HepG2 (cell line): ENCODE data around the gene TMEM97. TPM values are rescaled to one million over a fixed set of nuclear protein-coding genes. Genes with fewer than 3 reads are reported as not detected.

Experiments used
- ATAC-seq: fragments of 200-7000 bp; cut with Tn5 transposase; 3 replicates; pipeline ENCODE4 v1.9.1; 2020; ENCODE audit warnings: mild to moderate bottlenecking, moderate library complexity
- BruUV-seq: library from RNA; stranded (reverse); fragments of 400-500 nt; replicated peaks from 2 replicates; lab custom pipeline; 2021; lab: Mats Ljungman, UMichigan
- CTCF ChIA-PET: fragments of 300-600 bp; formaldehyde crosslinking; extraction: SDS; loops from one replicate; lab custom pipeline; 2021; ENCODE audit warnings: low total read pairs, inconsistent platforms, low intra/inter-chr PET ratio; lab: Yijun Ruan, JAX
- POLR2A ChIA-PET: fragments of 350-600 bp; sonication (Branson Sonifier 250); formaldehyde crosslinking; loops from one replicate; lab custom pipeline; 2020; ENCODE audit warnings: antibody characterized with exemption, inconsistent platforms; lab: Yijun Ruan, JAX
- DNase-seq: peaks from one replicate; pipeline ENCODE4 v3.0.0-alpha.2; 2015; ENCODE audit warnings: low spot score
- FAIRE-seq: peaks from 3 replicates; lab custom pipeline; 2011; peaks lifted over from hg19 to GRCh38; lab: Jason Lieb, UNC
- H2AFZ ChIP-seq: one replicate; pipeline ENCODE4 v1.6.1; 2011; ENCODE audit warnings: low read length, inconsistent platforms
- H3K27ac ChIP-seq: fragments of 300-600 bp; 3 replicates; pipeline ENCODE4 v1.8.0; 2011; ENCODE audit warnings: mixed run types, mild to moderate bottlenecking, mixed read lengths, low read length, inconsistent platforms; ENCODE audit not compliant: insufficient read depth; ENCODE audit errors: extremely low read length
- H3K27me3 ChIP-seq, 2 experiments: fragments of 200-600 bp in 1 of 2; 2 replicates in 1 of 2; 3 replicates in 1 of 2; pipeline versions ENCODE4 v1.6.0 to v1.8.0; 2011; ENCODE audit warnings: low read length in 2 of 2, mild to moderate bottlenecking in 2 of 2, moderate library complexity in 2 of 2, inconsistent platforms in 1 of 2; ENCODE audit not compliant: insufficient read depth in 2 of 2, control insufficient read depth in 1 of 2
- H3K36me3 ChIP-seq, 2 experiments: fragments of 200-600 bp in 1 of 2; replicated peaks in 1 of 2; 2 replicates in 1 of 2; 3 replicates in 1 of 2; pipeline versions ENCODE4 v1.5.1 to v1.8.0; 2011; ENCODE audit warnings: low read length in 2 of 2, inconsistent platforms in 1 of 2; ENCODE audit not compliant: insufficient read depth in 2 of 2, control insufficient read depth in 1 of 2
- H3K4me1 ChIP-seq: 2 replicates; pipeline ENCODE4 v1.5.1; 2012; ENCODE audit warnings: low read length, inconsistent platforms; ENCODE audit not compliant: insufficient read depth
- H3K4me2 ChIP-seq: 2 replicates; pipeline ENCODE4 v1.6.0; 2011; ENCODE audit warnings: low read depth, low read length, inconsistent platforms
- H3K4me3 ChIP-seq, 3 experiments: fragments of 200-600 bp in 1 of 3; sonication (generic), shearing (Covaris generic) in 1 of 3; replicated peaks in 1 of 3; 2 replicates each; pipeline ENCODE4 v1.5.1; 2011 to 2016; ENCODE audit warnings: low read length in 3 of 3, inconsistent platforms in 2 of 3, low read depth in 2 of 3, mild to moderate bottlenecking in 2 of 3, control low read depth in 1 of 3, mixed read lengths in 1 of 3; ENCODE audit not compliant: insufficient read depth in 1 of 3
- H3K79me2 ChIP-seq: one replicate; pipeline ENCODE4 v1.6.1; 2011; ENCODE audit warnings: low read length, inconsistent platforms; ENCODE audit not compliant: insufficient read depth
- H3K9ac ChIP-seq: 2 replicates; pipeline ENCODE4 v1.6.0; 2011; ENCODE audit warnings: mild to moderate bottlenecking, low read depth, low read length, inconsistent platforms; ENCODE audit not compliant: insufficient read depth
- H3K9me3 ChIP-seq: 2 replicates; pipeline ENCODE4 v1.5.1; 2012; ENCODE audit warnings: mild to moderate bottlenecking, low read length
- H4K20me1 ChIP-seq: 2 replicates; pipeline ENCODE4 v1.6.0; 2011; ENCODE audit warnings: inconsistent platforms, mild to moderate bottlenecking, low read length, moderate library complexity; ENCODE audit not compliant: insufficient read depth
- AKNA ChIP-seq: sonication (generic); formaldehyde crosslinking; IDR thresholded peaks from 2 replicates; pipeline ENCODE4 v1.4.0; 2020; ENCODE audit warnings: missing genetic modification reagents, borderline replicate concordance
- CBX1 ChIP-seq: IDR thresholded peaks from one replicate; pipeline ENCODE4 v1.6.1; 2016; ENCODE audit warnings: antibody characterized with exemption, low read depth
- GRHL1 ChIP-seq: sonication (generic); formaldehyde crosslinking; conservative IDR thresholded peaks from 2 replicates; pipeline ENCODE4 v1.8.0; 2022; ENCODE audit warnings: missing genetic modification reagents
- KDM3A ChIP-seq: IDR thresholded peaks from 2 replicates; pipeline ENCODE4 v1.6.1; 2018; ENCODE audit warnings: low read depth, missing compliant biosample characterization
- SIX1 ChIP-seq: sonication (generic); formaldehyde crosslinking; IDR thresholded peaks from 2 replicates; pipeline ENCODE4 v1.4.0; 2020; ENCODE audit warnings: missing genetic modification reagents, borderline replicate concordance
- THAP8 ChIP-seq: sonication (generic); formaldehyde crosslinking; IDR thresholded peaks from 2 replicates; pipeline ENCODE4 v1.5.1; 2020; ENCODE audit warnings: missing genetic modification reagents, mild to moderate bottlenecking, borderline replicate concordance
- ZFP90 ChIP-seq: sonication (generic); formaldehyde crosslinking; IDR thresholded peaks from 2 replicates; pipeline ENCODE4 v1.8.0; 2022; ENCODE audit warnings: missing genetic modification reagents, mild to moderate bottlenecking, inconsistent platforms, borderline replicate concordance
- WGBS: methylation state at CpG from one replicate; pipeline ENCODE4 v1.1.6; 2017; ENCODE audit warnings: low lambda C conversion rate; 5-methylcytosine and 5-hydroxymethylcytosine counted together
- in situ Hi-C: cut with HindIII; loops from 2 replicates; pipeline ENCODE4 v1.10.0; 2017; ENCODE audit warnings: low pct_unique_long_range_greater_than_20kb; ENCODE audit not compliant: extremely low pct_ligation_motif_present
- intact Hi-C: fragments of 100-400 bp; cut with micrococcal nuclease; formaldehyde crosslinking; loops from one replicate; pipeline ENCODE4 v1.10.0; 2022; ENCODE audit not compliant: unreplicated experiment
- polyA plus RNA-seq, 8 experiments: library from polyadenylated mRNA; depleted of rRNA in 3 of 8; stranded (reverse) in 7 of 8; unstranded in 1 of 8; fragments of >200 nt; fragmentation: Illumina TruSeq in 4 of 8; extraction: Trizol in 4 of 8; gene quantifications; 2 replicates each; pipeline versions ENCODE4 v1.2.1 to v1.2.3, GENCODE V29; 2011 to 2016; ENCODE audit warnings: low read depth in 4 of 8, missing spikeins in 1 of 8, mixed read lengths in 1 of 8; ENCODE audit not compliant: insufficient read depth in 1 of 8
- total RNA-seq, 5 experiments: library from RNA; depleted of rRNA; stranded (reverse); fragments of >200 nt; fragmentation: Illumina TruSeq; extraction: Trizol; gene quantifications; 2 replicates each; pipeline ENCODE4 v1.2.3, GENCODE V29; 2016; ENCODE audit warnings: low read depth in 1 of 5

Gene TMEM97
- total and polyA plus RNA-seq, 2 of the 13 experiments (the other 11 are each of a cell fraction or from before 2014, with no cell fraction given) = 69.6 to 137 TPM

- intact Hi-C loops = no loop called here
- no peak overlapping the region for H3K4me2 ChIP-seq
- peaks cover 28% of the 10 kb centered on the region for H3K4me1 ChIP-seq
- H3K9ac ChIP-seq = no peak overlapping the region
- no peak for DNase-seq
- no peaks in the 10 kb centered on the region; a peak in 1 of 5 replicates for H3K27me3 ChIP-seq
- WGBS = 62% methylated on average over 6 of the region's 6 CpGs
- H3K4me3 ChIP-seq = no peak overlapping the region
- TF ChIP-seq KDM3A (CRISPR knock-in tag) (no peak), AKNA (no peak), SIX1 (CRISPR knock-in tag) (no peak), GRHL1 (no peak), THAP8 (no peak), CBX1 (no peak), ZFP90 (no peak)
- H4K20me1 ChIP-seq = no peaks in the 10 kb centered on the region
- H2AFZ ChIP-seq = no peak overlapping the region
- CTCF ChIA-PET = no interaction called here
- no peak for FAIRE-seq
- H3K79me2 ChIP-seq = no peaks in the 10 kb centered on the region
- BruUV-seq = no TSS peak
- H3K9me3 ChIP-seq = no peaks in the 10 kb centered on the region
- no peak overlapping the region for H3K27ac ChIP-seq
- no peaks in the 10 kb centered on the region for H3K36me3 ChIP-seq
- ATAC-seq = no peak
- in situ Hi-C loops = no loop called here
- POLR2A ChIA-PET = no interaction called here
Observed at GRCh38 chr17:28293994-28294393, 25.0 kb upstream of the TMEM97 start.
